Uterus (tissue), 4 donors: ENCODE data around the gene RPS27. TPM values are rescaled to one million over a fixed set of nuclear protein-coding genes. Genes with fewer than 3 reads are reported as not detected.
A peak's percentile ranks its signal among the peaks of the same experiment; 100 is the strongest.

Experiments used
- DNase-seq, 2 donors: peaks; one replicate each; pipeline ENCODE4 v3.0.0-alpha.2; 2019 to 2020
- H3K27ac ChIP-seq, 2 donors: fragments of 200-600 bp; sonication (generic); 1 replicate in 1 of 2; 2 replicates in 1 of 2; pipeline ENCODE4 v1.5.1; 2016 to 2018
- H3K27me3 ChIP-seq, 2 donors: fragments of 200-600 bp; sonication (generic); one replicate each; pipeline ENCODE4 v1.5.1; 2018 to 2019; ENCODE audit warnings: control low read depth in 1 of 2
- H3K36me3 ChIP-seq, 2 donors: fragments of 200-600 bp; sonication (generic); one replicate each; pipeline ENCODE4 v1.5.1; 2019; ENCODE audit warnings: control low read depth in 1 of 2
- H3K4me1 ChIP-seq, 2 donors: fragments of 200-600 bp; sonication (generic); one replicate each; pipeline ENCODE4 v1.5.1; 2018 to 2019; ENCODE audit warnings: control low read depth in 1 of 2
- H3K4me3 ChIP-seq, 2 donors: fragments of 200-600 bp; sonication (generic); 1 replicate in 1 of 2; 2 replicates in 1 of 2; pipeline ENCODE4 v1.5.1; 2018 to 2019; ENCODE audit warnings: mild to moderate bottlenecking in 1 of 2
- H3K9me3 ChIP-seq, 2 donors: fragments of 200-600 bp; sonication (generic); one replicate each; pipeline ENCODE4 v1.5.1; 2019; ENCODE audit warnings: control low read depth in 1 of 2
- POLR2A ChIP-seq, 2 donors: fragments of 450-650 bp; IDR thresholded peaks; one replicate each; pipeline ENCODE4 v1.6.1; 2016; ENCODE audit warnings: antibody characterized with exemption in 2 of 2, mild to moderate bottlenecking in 1 of 2, moderate library complexity in 1 of 2
- intact Hi-C: fragments of 100-400 bp; cut with DNase I; formaldehyde crosslinking; loops from one replicate; pipeline ENCODE4 v1.15.1; 2023; ENCODE audit warnings: low total_unique reads
- total RNA-seq, 4 donors: library from RNA; depleted of rRNA in 3 of 4; stranded (reverse); fragments of >200 nt in 3 of 4; gene quantifications; one replicate each; pipeline versions ENCODE4 v1.1.0 to v1.2.4, GENCODE V29; 2014 to 2023
- TF ChIP-seq, protein P1 (sequence below), 4 experiments: fragments of 200-600 bp in 2 of 4; fragments of 450-650 bp in 2 of 4; sonication (generic) in 2 of 4; IDR thresholded peaks; one replicate each; pipeline ENCODE4 v1.5.1; 2016 to 2019; ENCODE audit warnings: antibody characterized with exemption in 4 of 4, mild to moderate bottlenecking in 2 of 4, moderate library complexity in 1 of 4
- donor health status: DM: yes; HTN: yes; CAD: no.

The RPS27 gene
- total RNA-seq, 4 donors from 2014 or later, result 826 to 6,388 (median 2,664) TPM

- Histone ChIP-seq H3K27me3 (no peaks in the 10 kb centered on the region), H3K4me1 (no peaks in the 10 kb centered on the region), H3K27ac (peak within 1 kb of the TSS; percentile 95 to 97), H3K4me3 (peak within 1 kb of the TSS; percentile 45 to 57), H3K9me3 (no peaks in the 10 kb centered on the region), H3K36me3 (no peaks in the 10 kb centered on the region)
- DNase-seq, result peak; percentile 88 to 91
- peak; percentile 9 to 51 for TF ChIP-seq POLR2A (IDR thresholded peaks at IDR 0.05)
- TF ChIP-seq, protein P1, sequence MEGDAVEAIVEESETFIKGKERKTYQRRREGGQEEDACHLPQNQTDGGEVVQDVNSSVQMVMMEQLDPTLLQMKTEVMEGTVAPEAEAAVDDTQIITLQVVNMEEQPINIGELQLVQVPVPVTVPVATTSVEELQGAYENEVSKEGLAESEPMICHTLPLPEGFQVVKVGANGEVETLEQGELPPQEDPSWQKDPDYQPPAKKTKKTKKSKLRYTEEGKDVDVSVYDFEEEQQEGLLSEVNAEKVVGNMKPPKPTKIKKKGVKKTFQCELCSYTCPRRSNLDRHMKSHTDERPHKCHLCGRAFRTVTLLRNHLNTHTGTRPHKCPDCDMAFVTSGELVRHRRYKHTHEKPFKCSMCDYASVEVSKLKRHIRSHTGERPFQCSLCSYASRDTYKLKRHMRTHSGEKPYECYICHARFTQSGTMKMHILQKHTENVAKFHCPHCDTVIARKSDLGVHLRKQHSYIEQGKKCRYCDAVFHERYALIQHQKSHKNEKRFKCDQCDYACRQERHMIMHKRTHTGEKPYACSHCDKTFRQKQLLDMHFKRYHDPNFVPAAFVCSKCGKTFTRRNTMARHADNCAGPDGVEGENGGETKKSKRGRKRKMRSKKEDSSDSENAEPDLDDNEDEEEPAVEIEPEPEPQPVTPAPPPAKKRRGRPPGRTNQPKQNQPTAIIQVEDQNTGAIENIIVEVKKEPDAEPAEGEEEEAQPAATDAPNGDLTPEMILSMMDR (IDR thresholded peaks at IDR 0.05), result no peak
- intact Hi-C loops, result loop anchor here (10.0 kb wide), 1 partner anchor 311 kb away; the partner anchor contains the start of genes ILF2 and NPR1
These were observed 4.4 kb upstream of the RPS27 start, which contains the start of gene RAB13 for GRCh38 chr1:153985941-153986761. TSS of gene RAB13 (minus strand) at chr1:153986339. CDS start at chr1:153986236, 103 bp downstream.

- Histone ChIP-seq H3K9me3 (no peaks in the 10 kb centered on the region), H3K36me3 (no peaks in the 10 kb centered on the region), H3K27me3 (no peaks in the 10 kb centered on the region), H3K27ac (peak overlapping the region in 1 of 2 donors; percentile 95), H3K4me3 (no peak overlapping the region), H3K4me1 (peaks cover 0 to 14% of the 10 kb centered on the region in 2 donors)
- TF ChIP-seq POLR2A (IDR thresholded peaks at IDR 0.05), result no peak
- TF ChIP-seq, protein P1 (IDR thresholded peaks at IDR 0.05), result no peak
- intact Hi-C loops, result loop anchor here (10.0 kb wide), 1 partner anchor 313 kb away; the partner anchor contains the start of genes ILF2 and NPR1
- DNase-seq, result no peak
These were observed 2.9 kb upstream of the RPS27 start for GRCh38 chr1:153987621-153988020.

GRCh38 chr1:153991151-153991630 is 629 bp downstream of the RPS27 start:
- DNase-seq, result no peak
- Histone ChIP-seq H3K36me3 (no peaks in the 10 kb centered on the region), H3K4me3 (peak overlapping the region; percentile 74 to 99), H3K27ac (peak overlapping the region; percentile 94 to 99), H3K27me3 (no peaks in the 10 kb centered on the region), H3K4me1 (peaks cover 0 to 16% of the 10 kb centered on the region in 2 donors), H3K9me3 (no peaks in the 10 kb centered on the region)
- intact Hi-C loops, result loop anchor here (5.0 kb wide), 1 partner anchor 194 kb away; no protein-coding TSS in a partner anchor
- TF ChIP-seq POLR2A (IDR thresholded peaks at IDR 0.05), result no peak
- TF ChIP-seq, protein P1 (IDR thresholded peaks at IDR 0.05), result no peak

GRCh38 chr1:153991806-153992205 is 1.2 kb downstream of the RPS27 start:
- no peak for TF ChIP-seq POLR2A (IDR thresholded peaks at IDR 0.05)
- Histone ChIP-seq H3K27me3 (no peaks in the 10 kb centered on the region), H3K4me1 (peaks cover 0 to 16% of the 10 kb centered on the region in 2 donors), H3K4me3 (peak overlapping the region; percentile 74 to 99), H3K27ac (peak overlapping the region; percentile 94 to 99), H3K36me3 (no peaks in the 10 kb centered on the region), H3K9me3 (no peaks in the 10 kb centered on the region)
- no peak for DNase-seq
- intact Hi-C loops, result loop anchor here (5.0 kb wide), 1 partner anchor 195 kb away; no protein-coding TSS in a partner anchor

GRCh38 chr1:153995202-153995601 is 4.6 kb downstream of the RPS27 start:
- Histone ChIP-seq H3K4me1 (peaks cover 0 to 16% of the 10 kb centered on the region in 2 donors), H3K9me3 (no peaks in the 10 kb centered on the region), H3K27me3 (no peaks in the 10 kb centered on the region), H3K36me3 (no peaks in the 10 kb centered on the region), H3K4me3 (no peak overlapping the region), H3K27ac (no peak overlapping the region)
- TF ChIP-seq, protein P1 (IDR thresholded peaks at IDR 0.05), result no peak
- intact Hi-C loops, result no loop called here
- no peak for DNase-seq
